K562 (cell line): ENCODE measurements around the gene CXCL9. TPM values are rescaled to one million over a fixed set of nuclear protein-coding genes. Genes with fewer than 3 reads are reported as not detected.

Experiments used
- BACH1 ChIP-seq: fragments of 200-800 bp; sonication (Bioruptor generic); IDR thresholded peaks from 2 replicates; pipeline ENCODE4 v1.6.1; 2016; ENCODE audit warnings: missing genetic modification characterization, missing compliant biosample characterization
- CBFA2T3 ChIP-seq: fragments of 450-650 bp; IDR thresholded peaks from 2 replicates; pipeline ENCODE4 v1.6.1; 2017
- CBX2 ChIP-seq: fragments of 200-600 bp; sonication (generic); IDR thresholded peaks from one replicate; pipeline ENCODE4 v1.6.1; 2012; ENCODE audit warnings: mild to moderate bottlenecking, low read length, inconsistent platforms; ENCODE audit not compliant: insufficient read depth, poor library complexity, severe bottlenecking
- E2F3 ChIP-seq: fragments of 250-450 bp; sonication (Bioruptor Pico); IDR thresholded peaks from 2 replicates; pipeline ENCODE4 v1.4.0; 2020; ENCODE audit warnings: mild to moderate bottlenecking
- HDAC6 ChIP-seq: IDR thresholded peaks from 2 replicates; pipeline ENCODE4 v1.6.1; 2012; ENCODE audit warnings: low read depth, mild to moderate bottlenecking, control low read depth, inconsistent platforms, low read length, moderate library complexity
- HEY1 ChIP-seq: fragments of 250-450 bp; sonication (Bioruptor Pico); IDR thresholded peaks from 2 replicates; pipeline ENCODE4 v1.5.0; 2020; ENCODE audit warnings: mild to moderate bottlenecking, moderate library complexity, borderline replicate concordance
- MXI1 ChIP-seq: IDR thresholded peaks from 2 replicates; pipeline ENCODE4 v1.6.1; 2011; ENCODE audit warnings: low read depth, mild to moderate bottlenecking, improper control_type of control experiment, low read length
- NFXL1 ChIP-seq: fragments of 450-650 bp; formaldehyde crosslinking; IDR thresholded peaks from 2 replicates; pipeline ENCODE4 v1.4.0; 2021; ENCODE audit warnings: mild to moderate bottlenecking
- NFYB ChIP-seq: IDR thresholded peaks from 2 replicates; pipeline ENCODE4 v1.6.1; 2011; ENCODE audit warnings: mild to moderate bottlenecking, moderate library complexity; ENCODE audit not compliant: insufficient read length; ENCODE audit errors: extremely low read depth
- NUFIP1 ChIP-seq: fragments of 450-650 bp; IDR thresholded peaks from 2 replicates; pipeline ENCODE4 v1.6.1; 2018; ENCODE audit not compliant: partially characterized antibody
- POLR2B ChIP-seq: fragments of 450-650 bp; IDR thresholded peaks from 2 replicates; pipeline ENCODE4 v1.6.1; 2018; ENCODE audit warnings: low read depth; ENCODE audit not compliant: partially characterized antibody
- PPARD ChIP-seq: fragments of 250-450 bp; sonication (Bioruptor Pico); IDR thresholded peaks from 2 replicates; pipeline ENCODE4 v1.8.0; 2022; ENCODE audit warnings: inconsistent platforms, mild to moderate bottlenecking, moderate library complexity
- PTTG1 ChIP-seq: fragments of 450-650 bp; IDR thresholded peaks from 2 replicates; pipeline ENCODE4 v1.6.1; 2016; ENCODE audit warnings: low read depth, mild to moderate bottlenecking, missing genetic modification characterization, missing compliant biosample characterization
- RBFOX2 ChIP-seq: fragments of 200-400 bp; formaldehyde crosslinking; IDR thresholded peaks from 2 replicates; pipeline ENCODE4 v1.6.1; 2017; ENCODE audit warnings: low read depth, mild to moderate bottlenecking, low read length, moderate library complexity
- ZFX ChIP-seq: sonication (generic); formaldehyde crosslinking; IDR thresholded peaks from 2 replicates; pipeline ENCODE4 v1.8.0; 2022; ENCODE audit warnings: mild to moderate bottlenecking, missing genetic modification reagents, moderate library complexity
- ZNF197 ChIP-seq: fragments of 200-800 bp; sonication (Bioruptor generic); IDR thresholded peaks from 2 replicates; pipeline ENCODE4 v1.6.1; 2016; ENCODE audit warnings: low read depth, missing genetic modification characterization, missing compliant biosample characterization
- ZNF274 ChIP-seq: IDR thresholded peaks from 2 replicates; pipeline ENCODE4 v1.6.1; 2011; ENCODE audit warnings: low read depth, mild to moderate bottlenecking, low read length, moderate library complexity, borderline replicate concordance
- ZNF324 ChIP-seq: fragments of 250-450 bp; sonication (Bioruptor Pico); IDR thresholded peaks from 2 replicates; pipeline ENCODE4 v1.4.0; 2020; ENCODE audit warnings: mild to moderate bottlenecking
- ZNF589 ChIP-seq: fragments of 200-800 bp; sonication (Bioruptor generic); IDR thresholded peaks from 2 replicates; pipeline ENCODE4 v1.6.1; 2016; ENCODE audit warnings: low read depth, missing genetic modification characterization, missing compliant biosample characterization
- ZNF77 ChIP-seq: fragments of 250-450 bp; sonication (Bioruptor Pico); IDR thresholded peaks from 2 replicates; pipeline ENCODE4 v1.5.0; 2020
- polyA plus RNA-seq, 8 experiments: library from polyadenylated mRNA; depleted of rRNA in 4 of 8; stranded (reverse) in 5 of 8; unstranded in 3 of 8; fragments of >200 nt; fragmentation: Nextera tagmentation in 2 of 8; fragmentation: Illumina TruSeq in 1 of 8; extraction: Ambion mirVana in 2 of 8; extraction: Trizol in 1 of 8; gene quantifications; 2 replicates each; pipeline versions ENCODE4 v1.2.1 to v1.2.3, GENCODE V29; 2011 to 2014; ENCODE audit warnings: inconsistent platforms in 1 of 8, missing spikeins in 1 of 8
- total RNA-seq, 7 experiments: library from RNA; depleted of rRNA in 6 of 7; stranded (reverse); fragments of >200 nt in 6 of 7; fragmentation: Illumina TruSeq in 2 of 7; extraction: Trizol in 2 of 7; gene quantifications; 2 replicates each; pipeline versions ENCODE4 v1.2.1 to v1.2.3, GENCODE V29; 2011 to 2021; ENCODE audit warnings: low replicate concordance in 1 of 7
- TF ChIP-seq, protein P1 (sequence below): IDR thresholded peaks from 3 replicates; pipeline ENCODE4 v1.6.1; 2011; ENCODE audit warnings: borderline replicate concordance, mild to moderate bottlenecking; ENCODE audit not compliant: insufficient read length, insufficient read depth
- TF ChIP-seq, protein P2 (sequence below): fragments of 250-450 bp; sonication (Bioruptor Pico); IDR thresholded peaks from 2 replicates; pipeline ENCODE4 v1.4.0; 2020; ENCODE audit warnings: mild to moderate bottlenecking
- TF ChIP-seq, protein P3 (sequence below): fragments of 250-450 bp; sonication (Bioruptor Pico); IDR thresholded peaks from 2 replicates; pipeline ENCODE4 v1.9.0; 2021; ENCODE audit warnings: mild to moderate bottlenecking
- TF ChIP-seq, protein P4 (sequence below): fragments of 250-450 bp; sonication (Bioruptor Pico); IDR thresholded peaks from 2 replicates; pipeline ENCODE4 v1.5.0; 2022; ENCODE audit warnings: mild to moderate bottlenecking
- TF ChIP-seq, protein P5 (sequence below): fragments of 450-650 bp; formaldehyde crosslinking; IDR thresholded peaks from 2 replicates; pipeline ENCODE4 v1.4.0; 2022; ENCODE audit warnings: missing genetic modification characterization

The CXCL9 gene
- total and polyA plus RNA-seq, 9 of the 15 experiments (the other 6 are each of a cell fraction or from before 2014, with no cell fraction given), result not detected

DNA sequence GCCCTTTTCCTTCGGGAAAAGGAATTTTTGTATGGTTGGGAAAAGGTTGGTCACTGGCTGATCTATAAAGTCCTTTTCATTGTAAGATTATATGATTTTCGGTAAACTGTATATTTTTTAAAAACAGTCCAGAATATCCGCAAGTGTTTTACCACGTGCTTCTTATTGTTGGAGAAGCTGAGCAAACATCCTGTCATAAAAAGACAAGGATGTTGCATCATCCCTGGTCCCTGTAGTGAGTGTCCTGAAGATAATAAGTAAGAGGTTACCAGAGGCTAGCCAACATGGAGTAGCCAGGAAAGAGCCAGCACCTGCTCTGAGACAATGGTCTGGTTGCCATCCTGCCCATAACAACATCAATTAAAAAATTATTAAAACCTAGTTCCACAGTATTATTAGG, 5.1 kb downstream of the CXCL9 start (continued):
- no peak for TF ChIP-seq NUFIP1
- TF ChIP-seq HEY1, result no peak
- TF ChIP-seq ZNF197 (CRISPR knock-in tag), result peak; percentile 80; the same call in 1 of the 2 replicates
- TF ChIP-seq NFYB, result no peak
- TF ChIP-seq MXI1, result no peak
- TF ChIP-seq HDAC6, result no peak
- TF ChIP-seq CBFA2T3, result peak; percentile 46
- TF ChIP-seq ZNF274, result no peak
- no peak for TF ChIP-seq ZNF324 (CRISPR knock-in tag)
- no peak for TF ChIP-seq PPARD (CRISPR knock-in tag)
- TF ChIP-seq, protein P1, sequence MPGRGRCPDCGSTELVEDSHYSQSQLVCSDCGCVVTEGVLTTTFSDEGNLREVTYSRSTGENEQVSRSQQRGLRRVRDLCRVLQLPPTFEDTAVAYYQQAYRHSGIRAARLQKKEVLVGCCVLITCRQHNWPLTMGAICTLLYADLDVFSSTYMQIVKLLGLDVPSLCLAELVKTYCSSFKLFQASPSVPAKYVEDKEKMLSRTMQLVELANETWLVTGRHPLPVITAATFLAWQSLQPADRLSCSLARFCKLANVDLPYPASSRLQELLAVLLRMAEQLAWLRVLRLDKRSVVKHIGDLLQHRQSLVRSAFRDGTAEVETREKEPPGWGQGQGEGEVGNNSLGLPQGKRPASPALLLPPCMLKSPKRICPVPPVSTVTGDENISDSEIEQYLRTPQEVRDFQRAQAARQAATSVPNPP, result no peak
- no peak for TF ChIP-seq POLR2B
- peak; percentile 95 for TF ChIP-seq ZNF589 (CRISPR knock-in tag)
- no peak for TF ChIP-seq NFXL1 (CRISPR knock-in tag)
- no peak for TF ChIP-seq ZFX (CRISPR knock-in tag)
- no peak for TF ChIP-seq RBFOX2
- TF ChIP-seq, protein P2, sequence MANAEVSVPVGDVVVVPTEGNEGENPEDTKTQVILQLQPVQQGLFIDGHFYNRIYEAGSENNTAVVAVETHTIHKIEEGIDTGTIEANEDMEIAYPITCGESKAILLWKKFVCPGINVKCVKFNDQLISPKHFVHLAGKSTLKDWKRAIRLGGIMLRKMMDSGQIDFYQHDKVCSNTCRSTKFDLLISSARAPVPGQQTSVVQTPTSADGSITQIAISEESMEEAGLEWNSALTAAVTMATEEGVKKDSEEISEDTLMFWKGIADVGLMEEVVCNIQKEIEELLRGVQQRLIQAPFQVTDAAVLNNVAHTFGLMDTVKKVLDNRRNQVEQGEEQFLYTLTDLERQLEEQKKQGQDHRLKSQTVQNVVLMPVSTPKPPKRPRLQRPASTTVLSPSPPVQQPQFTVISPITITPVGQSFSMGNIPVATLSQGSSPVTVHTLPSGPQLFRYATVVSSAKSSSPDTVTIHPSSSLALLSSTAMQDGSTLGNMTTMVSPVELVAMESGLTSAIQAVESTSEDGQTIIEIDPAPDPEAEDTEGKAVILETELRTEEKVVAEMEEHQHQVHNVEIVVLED (CRISPR knock-in tag), result no peak
- TF ChIP-seq, protein P3, sequence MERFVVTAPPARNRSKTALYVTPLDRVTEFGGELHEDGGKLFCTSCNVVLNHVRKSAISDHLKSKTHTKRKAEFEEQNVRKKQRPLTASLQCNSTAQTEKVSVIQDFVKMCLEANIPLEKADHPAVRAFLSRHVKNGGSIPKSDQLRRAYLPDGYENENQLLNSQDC (CRISPR knock-in tag), result no peak
- no peak for TF ChIP-seq PTTG1
- no peak for TF ChIP-seq E2F3 (CRISPR knock-in tag)
- TF ChIP-seq BACH1, result peak; percentile 81; the same call in 1 of the 2 replicates
- TF ChIP-seq ZNF77 (CRISPR knock-in tag), result no peak
- TF ChIP-seq, protein P4, sequence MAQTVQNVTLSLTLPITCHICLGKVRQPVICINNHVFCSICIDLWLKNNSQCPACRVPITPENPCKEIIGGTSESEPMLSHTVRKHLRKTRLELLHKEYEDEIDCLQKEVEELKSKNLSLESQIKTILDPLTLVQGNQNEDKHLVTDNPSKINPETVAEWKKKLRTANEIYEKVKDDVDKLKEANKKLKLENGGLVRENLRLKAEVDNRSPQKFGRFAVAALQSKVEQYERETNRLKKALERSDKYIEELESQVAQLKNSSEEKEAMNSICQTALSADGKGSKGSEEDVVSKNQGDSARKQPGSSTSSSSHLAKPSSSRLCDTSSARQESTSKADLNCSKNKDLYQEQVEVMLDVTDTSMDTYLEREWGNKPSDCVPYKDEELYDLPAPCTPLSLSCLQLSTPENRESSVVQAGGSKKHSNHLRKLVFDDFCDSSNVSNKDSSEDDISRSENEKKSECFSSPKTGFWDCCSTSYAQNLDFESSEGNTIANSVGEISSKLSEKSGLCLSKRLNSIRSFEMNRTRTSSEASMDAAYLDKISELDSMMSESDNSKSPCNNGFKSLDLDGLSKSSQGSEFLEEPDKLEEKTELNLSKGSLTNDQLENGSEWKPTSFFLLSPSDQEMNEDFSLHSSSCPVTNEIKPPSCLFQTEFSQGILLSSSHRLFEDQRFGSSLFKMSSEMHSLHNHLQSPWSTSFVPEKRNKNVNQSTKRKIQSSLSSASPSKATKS (CRISPR knock-in tag), result no peak
- no peak for TF ChIP-seq CBX2
- TF ChIP-seq, protein P5, sequence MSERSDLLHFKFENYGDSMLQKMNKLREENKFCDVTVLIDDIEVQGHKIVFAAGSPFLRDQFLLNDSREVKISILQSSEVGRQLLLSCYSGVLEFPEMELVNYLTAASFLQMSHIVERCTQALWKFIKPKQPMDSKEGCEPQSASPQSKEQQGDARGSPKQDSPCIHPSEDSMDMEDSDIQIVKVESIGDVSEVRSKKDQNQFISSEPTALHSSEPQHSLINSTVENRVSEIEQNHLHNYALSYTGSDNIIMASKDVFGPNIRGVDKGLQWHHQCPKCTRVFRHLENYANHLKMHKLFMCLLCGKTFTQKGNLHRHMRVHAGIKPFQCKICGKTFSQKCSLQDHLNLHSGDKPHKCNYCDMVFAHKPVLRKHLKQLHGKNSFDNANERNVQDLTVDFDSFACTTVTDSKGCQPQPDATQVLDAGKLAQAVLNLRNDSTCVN (CRISPR knock-in tag), result no peak
